Dermis microvascular lymphatic vessel endothelial cell (primary cell): ENCODE measurements around the gene ZNF385A. TPM values are rescaled to one million over a fixed set of nuclear protein-coding genes. Genes with fewer than 3 reads are reported as not detected.

Source experiments
- DNase-seq, 2 donors: peaks; one replicate each; pipeline versions ENCODE4 v3.0.0 to v3.0.0-alpha.2; 2010; ENCODE audit warnings: low read depth in 2 of 2
- total RNA-seq: library from RNA; depleted of rRNA; stranded (reverse); fragments of >200 nt; gene quantifications from 2 replicates; pipeline ENCODE4 v1.2.1, GENCODE V29; 2014

Gene ZNF385A
- total RNA-seq, 1 donor from 2014 or later: 0.26 TPM

- no peak for DNase-seq
These were observed 8.1 kb upstream of the ZNF385A start for GRCh38 chr12:54392485-54393206.

- no peak for DNase-seq
These were observed 6.4 kb upstream of the ZNF385A start for GRCh38 chr12:54390668-54391551.

GRCh38 chr12:54390176-54390667 is 5.7 kb upstream of the ZNF385A start:
- DNase-seq: no peak

- no peak for DNase-seq
These were observed 5.2 kb upstream of the ZNF385A start for GRCh38 chr12:54389607-54390175.

- no peak for DNase-seq
These were observed 4.6 kb upstream of the ZNF385A start for GRCh38 chr12:54389134-54389508.

GRCh38 chr12:54388237-54389133 is 4.0 kb upstream of the ZNF385A start:
- DNase-seq: no peak

- DNase-seq: no peak
These were observed 2.6 kb upstream of the ZNF385A start for GRCh38 chr12:54387114-54387467.

- no peak for DNase-seq
These were observed 2.0 kb upstream of the ZNF385A start for GRCh38 chr12:54386403-54387113.

- no peak for DNase-seq
These were observed 850 bp upstream of the ZNF385A start for GRCh38 chr12:54385251-54385914.

GRCh38 chr12:54383041-54383609 is 1.4 kb downstream of the ZNF385A start:
- DNase-seq: peak in 1 of 2 donors; percentile 51

GRCh38 chr12:54381136-54381535 is 3.4 kb downstream of the ZNF385A start:
- DNase-seq: no peak

- DNase-seq: peak; percentile 59 to 87
These were observed 4.9 kb downstream of the ZNF385A start for GRCh38 chr12:54379398-54380201.

GRCh38 chr12:54378796-54379397 is 5.6 kb downstream of the ZNF385A start:
- peak in 1 of 2 donors; percentile 53 for DNase-seq

- no peak for DNase-seq
These were observed 6.6 kb downstream of the ZNF385A start for GRCh38 chr12:54377797-54378515.

GRCh38 chr12:54377007-54377406 is 7.5 kb downstream of the ZNF385A start:
- DNase-seq: no peak

GRCh38 chr12:54376596-54376995 is 7.9 kb downstream of the ZNF385A start:
- DNase-seq: no peak

- DNase-seq: no peak
These were observed 9.3 kb downstream of the ZNF385A start for GRCh38 chr12:54375259-54375579.
